ENCODE results near the gene TBC1D7.
A peak's percentile ranks its signal among the peaks of the same experiment; 100 is the strongest.
"Not testable (repeated sequence)": the region's sequence is repeated elsewhere in the genome, so short reads cannot be mapped to it uniquely, and the experiment has no call there.

TBC1D7 gene

DNA sequence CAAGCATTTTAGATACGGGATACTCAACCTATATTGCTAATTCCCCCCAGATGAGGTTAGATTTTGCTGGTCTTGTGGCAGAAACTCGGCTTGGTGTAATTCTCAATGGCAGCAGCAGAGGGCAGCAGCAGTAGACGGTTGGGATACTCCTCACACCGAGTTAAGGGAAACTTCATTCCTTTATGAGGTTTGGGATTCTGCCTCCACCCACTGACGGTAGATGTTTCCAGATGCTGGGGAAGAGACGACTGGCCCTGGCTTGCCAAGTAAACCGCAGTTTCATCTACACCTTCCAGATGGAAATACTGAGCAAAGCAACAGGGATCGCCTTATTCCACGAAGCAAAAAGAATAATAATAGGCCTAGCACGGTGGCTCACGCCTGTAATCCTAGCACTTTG lies 8.2 kb upstream of the TBC1D7 start:
- peak; percentile 92 for FAIRE-seq
- TF ChIP-seq POLR2A (IDR thresholded peaks at IDR 0.05; ENCODE audit: low read depth, low read length), result no peak
- no peak for TF ChIP-seq POLR2AphosphoS5 (IDR thresholded peaks at IDR 0.05; ENCODE audit: low read depth, low read length)
- TF ChIP-seq TAF1 (IDR thresholded peaks at IDR 0.05; ENCODE audit: borderline replicate concordance, low read depth, low read length), result no peak
- DNase-seq (ENCODE audit: insufficient read length), result peak; percentile 33

DNA sequence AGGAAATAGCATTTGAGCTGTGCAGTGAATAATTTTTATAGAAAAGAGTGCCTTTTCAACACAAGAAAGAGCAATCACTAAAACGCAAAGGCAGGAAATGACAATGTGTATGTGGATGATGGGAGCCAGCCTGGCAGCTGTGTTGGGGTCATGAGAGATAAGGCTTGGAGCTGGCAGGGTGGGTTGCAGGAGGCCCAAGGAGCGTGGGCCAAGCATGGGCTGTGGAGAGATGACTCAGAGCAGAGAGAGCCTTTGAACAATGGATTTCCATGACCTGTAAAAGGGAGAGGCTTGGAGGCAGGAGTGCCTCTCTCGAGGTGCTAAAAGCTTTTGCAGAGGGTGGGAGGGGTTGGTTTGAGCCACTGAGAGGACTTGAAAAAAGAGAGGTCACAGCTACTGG lies 6.6 kb upstream of the TBC1D7 start:
- FAIRE-seq, result no peak
- no peak for DNase-seq (ENCODE audit: insufficient read length)
- TF ChIP-seq POLR2AphosphoS5 (IDR thresholded peaks at IDR 0.05; ENCODE audit: low read depth, low read length), result no peak
- no peak for TF ChIP-seq POLR2A (IDR thresholded peaks at IDR 0.05; ENCODE audit: low read depth, low read length)
- no peak for TF ChIP-seq TAF1 (IDR thresholded peaks at IDR 0.05; ENCODE audit: borderline replicate concordance, low read depth, low read length)

DNA sequence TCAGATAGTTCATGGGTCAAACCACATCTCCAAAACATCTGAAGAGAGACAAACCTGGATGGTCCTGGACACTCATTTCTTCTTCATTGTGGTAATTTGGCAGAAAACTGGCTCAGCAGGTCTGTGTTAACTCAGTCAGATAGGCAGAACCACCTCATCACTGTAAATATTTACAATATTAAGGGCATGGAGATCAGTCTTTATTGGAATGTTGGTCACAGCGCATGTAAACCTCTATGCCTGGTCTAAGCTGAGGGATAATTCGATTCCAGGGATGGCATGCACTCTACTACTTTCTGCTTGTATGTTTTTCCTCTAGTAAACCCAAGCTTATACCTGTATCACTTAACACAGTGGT lies 4.0 kb upstream of the TBC1D7 start:
- TF ChIP-seq POLR2A (IDR thresholded peaks at IDR 0.05; ENCODE audit: low read depth, low read length) (no peak), POLR2AphosphoS5 (IDR thresholded peaks at IDR 0.05; ENCODE audit: low read depth, low read length) (no peak), TAF1 (IDR thresholded peaks at IDR 0.05; ENCODE audit: borderline replicate concordance, low read depth, low read length) (no peak)
- no peak for DNase-seq (ENCODE audit: insufficient read length)
- no peak for FAIRE-seq

DNA sequence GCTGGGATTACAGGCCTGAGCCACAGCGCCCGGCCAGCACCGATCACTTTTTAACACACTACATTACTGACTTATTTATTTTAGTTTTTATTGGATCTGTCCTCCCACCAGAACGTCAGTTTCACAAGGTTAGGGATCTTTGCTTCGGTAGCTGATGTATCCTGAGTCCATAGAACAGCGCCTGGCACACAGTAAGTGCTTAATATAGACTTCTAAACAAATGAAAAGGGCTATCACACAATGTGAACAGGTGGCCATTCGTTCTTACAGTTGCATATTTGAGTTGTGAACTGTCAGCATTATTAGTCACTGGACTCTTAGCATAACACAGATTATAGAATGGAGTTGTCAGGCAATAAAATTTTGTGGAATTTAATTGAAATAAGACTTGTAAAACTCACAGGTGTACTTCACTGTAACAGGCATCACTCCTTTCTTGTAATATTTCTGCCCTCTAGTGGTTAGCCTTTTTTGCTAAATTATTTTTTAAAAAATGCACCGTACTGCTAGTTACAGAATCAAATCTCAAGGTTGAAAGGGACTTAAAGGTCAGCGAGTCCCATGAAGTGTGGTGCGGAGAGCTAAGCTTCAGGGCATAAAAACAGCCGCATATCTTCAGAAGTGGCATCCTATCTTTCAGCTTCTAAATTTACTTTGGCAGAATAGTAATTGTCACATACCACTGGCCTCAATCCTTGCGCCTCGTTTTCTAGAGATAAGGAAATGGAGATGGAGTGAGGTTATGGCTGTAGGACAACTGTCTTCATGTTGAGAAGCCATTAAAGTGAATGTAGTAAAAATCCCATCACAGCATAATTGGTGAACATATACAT lies 3.4 kb upstream of the TBC1D7 start:
- no peak for FAIRE-seq

DNA sequence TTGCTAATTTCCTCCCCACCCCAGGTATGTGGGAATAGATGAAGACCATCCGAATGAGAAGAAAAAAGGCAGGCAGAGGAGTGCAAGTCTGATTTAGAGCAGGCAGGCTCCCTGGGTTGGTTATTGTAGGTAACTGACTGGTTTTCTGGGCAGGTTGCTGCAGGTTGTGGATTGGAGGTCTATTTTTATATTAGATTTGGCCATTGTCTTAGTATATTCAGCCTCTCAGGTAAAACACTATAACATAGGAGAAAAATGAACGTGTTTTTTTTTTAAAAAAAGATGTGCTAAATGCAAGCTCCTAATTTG lies 492 bp upstream of the TBC1D7 start:
- TF ChIP-seq POLR2AphosphoS5 (IDR thresholded peaks at IDR 0.05; ENCODE audit: low read depth, low read length) (no peak), POLR2A (IDR thresholded peaks at IDR 0.05; ENCODE audit: low read depth, low read length) (no peak), TAF1 (IDR thresholded peaks at IDR 0.05; ENCODE audit: borderline replicate concordance, low read depth, low read length) (no peak)
- no peak for FAIRE-seq

More for the DNA sequence above, 3.4 kb upstream of the TBC1D7 start:
- TF ChIP-seq POLR2AphosphoS5 (IDR thresholded peaks at IDR 0.05; ENCODE audit: low read depth, low read length), result no peak
- TF ChIP-seq POLR2A (IDR thresholded peaks at IDR 0.05; ENCODE audit: low read depth, low read length), result no peak
- TF ChIP-seq TAF1 (IDR thresholded peaks at IDR 0.05; ENCODE audit: borderline replicate concordance, low read depth, low read length), result no peak
- DNase-seq (ENCODE audit: insufficient read length), result no peak

DNA sequence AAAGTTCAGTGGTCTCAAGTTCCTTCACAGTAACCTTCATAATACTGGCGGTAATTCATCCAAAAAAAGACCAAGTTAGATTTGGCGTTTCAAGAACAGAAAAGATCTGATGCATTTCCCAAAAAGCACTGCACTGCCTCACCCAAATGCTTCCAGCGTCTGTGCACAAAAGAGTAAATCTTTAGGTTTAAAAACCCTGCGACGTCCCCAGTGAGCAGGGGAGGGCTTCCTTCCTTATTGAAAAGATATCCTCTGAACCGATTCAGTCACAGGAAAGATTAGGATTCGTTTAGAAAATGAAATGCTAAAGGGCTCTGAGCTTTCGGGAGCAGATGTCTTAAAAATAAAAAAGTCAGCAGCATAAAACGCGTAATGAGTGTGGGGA lies 654 bp downstream of the TBC1D7 start:
- DNase-seq (ENCODE audit: insufficient read length) (no peak), FAIRE-seq (no peak)
- TF ChIP-seq POLR2AphosphoS5 (IDR thresholded peaks at IDR 0.05; ENCODE audit: low read depth, low read length) (no peak), POLR2A (IDR thresholded peaks at IDR 0.05; ENCODE audit: low read depth, low read length) (no peak), TAF1 (IDR thresholded peaks at IDR 0.05; ENCODE audit: borderline replicate concordance, low read depth, low read length) (no peak)

More for the DNA sequence above, 492 bp upstream of the TBC1D7 start:
- no peak for DNase-seq (ENCODE audit: insufficient read length)

DNA sequence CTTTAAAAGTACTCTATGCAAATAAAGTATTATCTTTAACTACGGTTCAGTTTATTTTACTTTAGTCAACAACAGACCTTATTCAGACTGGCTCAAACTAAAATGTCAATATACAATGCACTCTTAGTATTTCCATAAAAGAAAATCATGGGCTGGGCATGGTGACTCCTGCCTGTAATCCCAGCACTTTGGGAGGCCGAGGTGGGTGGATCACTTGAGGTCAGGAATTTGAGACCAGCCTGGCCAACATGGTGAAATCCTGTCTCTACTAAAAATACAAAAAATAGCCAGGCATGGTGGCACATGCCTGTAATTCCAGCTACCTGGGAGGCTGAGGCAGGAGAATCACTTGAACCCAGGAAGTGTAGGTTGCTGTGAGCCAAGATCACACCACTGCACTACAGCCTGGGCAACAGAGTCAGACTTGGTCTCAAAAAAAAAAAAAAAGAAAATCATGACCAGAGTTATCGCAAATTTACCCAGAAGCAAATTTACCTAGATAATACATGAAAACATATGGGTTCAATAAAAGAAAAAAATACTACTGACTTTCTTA lies 2.2 kb downstream of the TBC1D7 start:
- not testable (repeated sequence) for FAIRE-seq

DNA sequence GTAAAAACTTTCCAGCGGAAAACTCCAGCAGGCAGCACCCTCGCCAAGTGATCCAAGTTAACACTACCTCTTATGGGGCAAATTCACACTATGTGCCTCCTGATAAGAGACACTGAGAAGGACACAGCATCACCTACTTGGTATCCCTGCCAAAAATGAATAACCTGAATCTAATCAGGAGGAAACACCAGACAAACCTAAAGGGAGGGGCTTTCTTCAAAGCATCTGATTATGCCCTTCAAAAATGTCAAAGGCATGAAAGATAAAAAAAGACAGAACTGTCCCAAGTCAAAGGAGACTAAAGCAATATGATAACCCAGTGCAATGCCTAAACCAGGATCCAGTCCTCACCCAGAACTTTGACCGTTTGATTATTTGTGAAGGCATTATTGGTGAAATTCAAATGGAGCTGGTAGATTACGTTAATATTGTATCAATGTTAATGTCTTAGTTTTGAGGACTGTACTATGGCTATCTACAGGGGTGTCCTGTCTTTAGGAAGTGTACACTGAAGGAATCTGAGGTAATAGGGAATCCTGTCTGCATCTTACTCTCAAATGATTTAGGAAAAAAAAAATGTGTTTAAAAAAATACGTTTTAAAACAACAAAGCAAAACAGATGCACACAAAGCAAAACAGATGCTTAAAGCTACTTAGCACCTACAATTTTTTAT lies 8.3 kb downstream of the TBC1D7 start:
- DNase-seq (ENCODE audit: insufficient read length) (no peak), FAIRE-seq (no peak)

More for the DNA sequence above, 2.2 kb downstream of the TBC1D7 start:
- DNase-seq (ENCODE audit: insufficient read length), result not testable (repeated sequence)

DNA sequence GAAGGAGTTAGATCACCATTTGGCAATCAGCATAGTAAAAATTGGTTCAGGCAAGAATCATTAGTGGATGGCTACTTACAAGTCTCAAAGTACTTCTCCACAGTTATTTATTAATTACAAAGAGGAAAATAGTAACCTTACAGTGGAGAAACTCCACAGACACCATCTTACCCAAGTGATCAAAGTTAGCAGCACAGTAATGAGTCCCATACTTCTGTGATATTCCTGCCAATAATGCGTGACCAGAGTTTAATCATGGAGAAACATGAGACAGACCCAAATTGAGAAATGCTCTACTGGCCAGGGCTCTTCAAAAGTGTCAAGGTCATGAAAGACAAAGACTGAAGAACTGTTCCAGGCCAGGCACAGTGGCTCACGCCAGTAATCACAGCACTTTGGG lies 9.5 kb downstream of the TBC1D7 start:
- DNase-seq (ENCODE audit: insufficient read length) (no peak), FAIRE-seq (no peak)
- TF ChIP-seq POLR2AphosphoS5 (IDR thresholded peaks at IDR 0.05; ENCODE audit: low read depth, low read length), result no peak
- TF ChIP-seq POLR2A (IDR thresholded peaks at IDR 0.05; ENCODE audit: low read depth, low read length), result no peak
- TF ChIP-seq TAF1 (IDR thresholded peaks at IDR 0.05; ENCODE audit: borderline replicate concordance, low read depth, low read length), result no peak

More for the DNA sequence above, 8.3 kb downstream of the TBC1D7 start:
- TF ChIP-seq POLR2AphosphoS5 (IDR thresholded peaks at IDR 0.05; ENCODE audit: low read depth, low read length), result no peak
- no peak for TF ChIP-seq TAF1 (IDR thresholded peaks at IDR 0.05; ENCODE audit: borderline replicate concordance, low read depth, low read length)
- TF ChIP-seq POLR2A (IDR thresholded peaks at IDR 0.05; ENCODE audit: low read depth, low read length), result no peak

DNA sequence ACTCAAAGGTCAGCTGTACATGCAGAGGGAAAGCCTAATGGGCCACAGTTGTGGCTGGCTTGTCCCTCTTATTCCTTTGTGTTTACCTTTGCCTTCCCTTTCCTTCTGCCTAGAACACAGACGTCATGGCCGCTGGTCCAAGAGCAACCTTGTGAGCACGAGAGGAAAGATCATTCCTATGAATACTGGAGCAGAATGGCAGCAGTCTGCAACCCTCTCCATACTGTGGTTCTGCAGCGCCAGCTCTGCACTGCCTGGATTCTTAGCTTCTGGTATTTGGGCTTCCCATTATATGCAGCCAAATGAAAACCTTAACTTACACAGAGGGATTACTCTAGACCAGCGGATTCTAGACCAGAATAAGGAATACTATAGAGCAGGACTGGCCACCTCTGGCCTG lies 12.4 kb downstream of the TBC1D7 start:
- DNase-seq (ENCODE audit: insufficient read length) (no peak), FAIRE-seq (no peak)
- no peak for TF ChIP-seq TAF1 (IDR thresholded peaks at IDR 0.05; ENCODE audit: borderline replicate concordance, low read depth, low read length)
- no peak for TF ChIP-seq POLR2A (IDR thresholded peaks at IDR 0.05; ENCODE audit: low read depth, low read length)
- TF ChIP-seq POLR2AphosphoS5 (IDR thresholded peaks at IDR 0.05; ENCODE audit: low read depth, low read length), result no peak

DNA sequence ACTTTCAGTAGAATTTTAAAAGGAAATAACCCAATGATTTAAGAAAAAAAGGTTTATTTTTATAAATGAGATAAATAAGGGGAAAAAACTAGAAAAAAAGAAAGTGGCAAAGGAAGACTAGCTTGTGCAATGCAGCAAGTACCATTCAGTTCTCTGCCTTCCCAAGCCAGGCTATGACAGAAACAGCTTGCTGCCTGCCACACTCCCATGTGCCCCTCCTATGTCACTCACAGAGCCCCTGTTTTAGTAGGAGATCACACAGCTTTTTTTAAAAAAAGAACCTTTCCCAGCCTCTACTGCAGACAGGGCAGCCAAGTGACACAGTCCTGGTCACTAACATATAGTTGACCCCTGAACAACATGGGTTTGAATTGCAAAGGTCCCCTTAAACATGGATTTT lies 13.5 kb downstream of the TBC1D7 start:
- DNase-seq (ENCODE audit: insufficient read length), result no peak
- FAIRE-seq, result no peak
- TF ChIP-seq TAF1 (IDR thresholded peaks at IDR 0.05; ENCODE audit: borderline replicate concordance, low read depth, low read length) (no peak), POLR2AphosphoS5 (IDR thresholded peaks at IDR 0.05; ENCODE audit: low read depth, low read length) (no peak), POLR2A (IDR thresholded peaks at IDR 0.05; ENCODE audit: low read depth, low read length) (no peak)

DNA sequence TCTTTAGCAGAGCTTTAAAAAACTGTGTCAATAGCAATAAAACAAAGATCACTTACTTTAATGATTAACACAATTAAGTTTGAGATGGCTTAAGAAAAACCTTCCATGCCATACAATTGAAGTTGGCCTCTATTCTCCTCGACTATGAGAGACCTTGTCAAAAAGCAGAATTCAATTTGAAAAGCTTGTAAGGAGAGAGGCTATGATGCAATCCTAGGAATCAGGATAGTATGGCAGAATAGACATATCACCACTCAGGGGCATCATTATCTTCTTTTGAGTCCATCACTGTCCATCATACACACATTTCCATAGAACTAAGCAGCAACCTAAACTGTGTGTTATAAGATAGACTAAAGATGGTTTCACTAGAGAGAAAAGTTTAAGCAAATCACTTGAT lies 17.2 kb downstream of the TBC1D7 start:
- DNase-seq (ENCODE audit: insufficient read length) (no peak), FAIRE-seq (no peak)
- TF ChIP-seq POLR2AphosphoS5 (IDR thresholded peaks at IDR 0.05; ENCODE audit: low read depth, low read length), result no peak
- no peak for TF ChIP-seq TAF1 (IDR thresholded peaks at IDR 0.05; ENCODE audit: borderline replicate concordance, low read depth, low read length)
- TF ChIP-seq POLR2A (IDR thresholded peaks at IDR 0.05; ENCODE audit: low read depth, low read length), result no peak

All from GM12892 (cell line).